Suprapubic skin (tissue), 4 donors: ENCODE data around the gene JAK1.

Experiments
- CTCF ChIP-seq, 2 donors: fragments of 200-600 bp in 1 of 2; fragments of 450-650 bp in 1 of 2; sonication (generic) in 1 of 2; IDR thresholded peaks; one replicate each; pipeline ENCODE4 v1.5.1; 2016 to 2019; ENCODE audit warnings: antibody characterized with exemption in 2 of 2, mild to moderate bottlenecking in 1 of 2, moderate library complexity in 1 of 2
- EP300 ChIP-seq: sonication (generic); formaldehyde crosslinking; IDR thresholded peaks from one replicate; pipeline ENCODE4 v1.6.1; 2017; ENCODE audit warnings: antibody characterized with exemption
- POLR2A ChIP-seq, 2 donors: fragments of 450-650 bp; IDR thresholded peaks; one replicate each; pipeline ENCODE4 v1.6.1; 2017; ENCODE audit warnings: antibody characterized with exemption in 2 of 2, mild to moderate bottlenecking in 2 of 2, moderate library complexity in 2 of 2
- POLR2AphosphoS5 ChIP-seq, 3 donors: sonication (generic); formaldehyde crosslinking; IDR thresholded peaks; one replicate each; pipeline ENCODE4 v1.6.1; 2017; ENCODE audit warnings: antibody characterized with exemption in 3 of 3

GRCh38 chr1:64841330-64842065 is 124.9 kb downstream of the JAK1 start:
- TF ChIP-seq POLR2AphosphoS5 (IDR thresholded peaks at IDR 0.05) (no peak), POLR2A (IDR thresholded peaks at IDR 0.05) (no peak), CTCF (IDR thresholded peaks at IDR 0.05) (no peak), EP300 (no peak)
